SK-N-MC (cell line): ENCODE measurements around the gene AVPR2.

Source experiments
- DNase-seq: peaks from one replicate; pipeline ENCODE4 v3.0.0-alpha.2; 2011; ENCODE audit warnings: low read depth, low spot score
- H3K27ac ChIP-seq: fragments of 200-600 bp; sonication (generic); 2 replicates; pipeline ENCODE4 v1.5.1; 2016; ENCODE audit warnings: mixed run types
- H3K36me3 ChIP-seq: fragments of 200-600 bp; sonication (generic); 2 replicates; pipeline ENCODE4 v1.6.1; 2017; ENCODE audit warnings: antibody characterized with exemption, low read length, mixed read lengths; ENCODE audit not compliant: insufficient read depth
- H3K4me3 ChIP-seq: fragments of 200-600 bp; sonication (generic); 2 replicates; pipeline ENCODE4 v1.5.1; 2016
- H3K9ac ChIP-seq: fragments of 200-600 bp; sonication (generic); 2 replicates; pipeline ENCODE4 v1.8.0; 2017; ENCODE audit warnings: mixed run types, mixed read lengths; ENCODE audit not compliant: insufficient read length
- H3K9me3 ChIP-seq: fragments of 200-600 bp; sonication (generic); 2 replicates; pipeline ENCODE4 v1.6.1; 2017; ENCODE audit warnings: low read depth, mild to moderate bottlenecking, antibody characterized with exemption, low read length, moderate library complexity, mixed read lengths
- EZH2 ChIP-seq: fragments of 200-600 bp; sonication (generic); IDR thresholded peaks from one replicate; pipeline ENCODE4 v1.6.1; 2017; ENCODE audit warnings: antibody characterized with exemption
- FOXP2 ChIP-seq: optimal IDR thresholded peaks from 2 replicates; pipeline ENCODE3; 2011; ENCODE audit warnings: mild to moderate bottlenecking, moderate library complexity; ENCODE audit not compliant: insufficient read depth; ENCODE audit errors: extremely low read length, control extremely low read depth
- POLR2AphosphoS5 ChIP-seq: IDR thresholded peaks from 2 replicates; pipeline ENCODE4 v1.6.1; 2012; ENCODE audit warnings: mild to moderate bottlenecking, low read depth, low read length, borderline replicate concordance

AVPR2 gene

DNA sequence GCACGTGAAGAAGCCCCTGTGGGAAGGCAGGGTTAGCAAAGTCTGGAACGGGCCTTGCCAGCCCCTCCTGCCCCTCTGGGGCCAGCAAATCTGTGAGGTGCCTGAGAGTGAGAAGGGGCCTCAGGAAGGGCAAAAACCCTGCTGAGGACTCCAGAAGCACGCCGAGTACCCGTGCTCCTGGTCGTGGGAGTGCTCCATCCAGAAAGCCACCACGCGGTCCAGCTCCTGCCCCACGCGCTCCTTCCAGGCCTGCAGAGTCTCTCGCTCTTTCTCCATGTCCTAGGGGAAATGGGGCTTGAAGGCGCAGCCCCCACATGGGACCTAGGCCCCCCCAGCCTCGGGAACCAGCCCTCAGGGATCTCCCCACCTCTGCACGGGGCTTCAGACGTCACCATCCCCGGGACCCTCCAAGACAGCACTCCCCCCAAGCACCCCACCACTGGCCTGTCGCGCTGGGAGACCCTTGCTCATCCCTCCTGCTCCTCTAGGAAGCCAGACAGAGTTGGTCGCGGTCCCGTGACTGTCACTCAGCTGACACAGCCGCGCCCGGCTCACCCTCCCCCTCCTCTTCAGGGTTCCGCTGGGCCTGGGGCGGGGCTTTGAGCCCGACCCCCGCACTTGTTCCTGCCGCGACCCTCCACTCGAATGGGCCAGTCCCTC is 39.8 kb downstream of the AVPR2 start, which contains the start of gene RENBP:
TSS of gene RENBP (minus strand) at position 504 of the 660 bp plus-strand sequence. CDS start at position 471, 33 bp downstream.
- H3K9me3 ChIP-seq, result no peaks in the 10 kb centered on the region
- no peaks in the 10 kb centered on the region; the same call in 1 of the 2 replicates for H3K36me3 ChIP-seq
- no peak for DNase-seq
- 0 out of 2 replicates have a peak within 1 kb of the TSS, but pooled peaks have one; percentile 55 for H3K4me3 ChIP-seq
- no peak within 1 kb of the TSS for H3K27ac ChIP-seq
- no peak within 1 kb of the TSS for H3K9ac ChIP-seq
- no peak for TF ChIP-seq EZH2
- no peak for TF ChIP-seq FOXP2
- TF ChIP-seq POLR2AphosphoS5, result no peak

DNA sequence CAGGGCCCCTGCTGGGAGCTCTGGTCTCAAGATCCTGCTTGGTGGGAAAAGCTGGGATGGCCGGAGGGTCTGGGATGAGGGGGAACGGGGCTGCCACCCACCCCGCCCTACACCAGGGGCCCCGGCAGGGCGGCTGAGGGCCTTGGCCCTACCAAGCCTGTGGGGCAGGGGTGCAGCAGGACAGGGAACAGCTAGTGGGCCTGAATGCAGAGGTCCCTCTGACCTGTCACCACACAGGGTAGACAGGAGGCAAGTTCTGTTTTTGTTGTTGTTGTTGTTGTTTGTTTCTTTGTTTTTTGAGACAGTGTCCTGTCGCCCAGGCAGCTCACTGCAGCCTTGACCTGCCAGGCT is 40.3 kb downstream of the AVPR2 start:
- no peak overlapping the region for H3K4me3 ChIP-seq
- no peak overlapping the region for H3K9ac ChIP-seq
- H3K36me3 ChIP-seq, result peaks cover 3% of the 10 kb centered on the region; the same call in 1 of the 2 replicates
- no peaks in the 10 kb centered on the region for H3K9me3 ChIP-seq
- no peak for DNase-seq
- no peak overlapping the region for H3K27ac ChIP-seq
- no peak for TF ChIP-seq POLR2AphosphoS5
- no peak for TF ChIP-seq FOXP2
- no peak for TF ChIP-seq EZH2

DNA sequence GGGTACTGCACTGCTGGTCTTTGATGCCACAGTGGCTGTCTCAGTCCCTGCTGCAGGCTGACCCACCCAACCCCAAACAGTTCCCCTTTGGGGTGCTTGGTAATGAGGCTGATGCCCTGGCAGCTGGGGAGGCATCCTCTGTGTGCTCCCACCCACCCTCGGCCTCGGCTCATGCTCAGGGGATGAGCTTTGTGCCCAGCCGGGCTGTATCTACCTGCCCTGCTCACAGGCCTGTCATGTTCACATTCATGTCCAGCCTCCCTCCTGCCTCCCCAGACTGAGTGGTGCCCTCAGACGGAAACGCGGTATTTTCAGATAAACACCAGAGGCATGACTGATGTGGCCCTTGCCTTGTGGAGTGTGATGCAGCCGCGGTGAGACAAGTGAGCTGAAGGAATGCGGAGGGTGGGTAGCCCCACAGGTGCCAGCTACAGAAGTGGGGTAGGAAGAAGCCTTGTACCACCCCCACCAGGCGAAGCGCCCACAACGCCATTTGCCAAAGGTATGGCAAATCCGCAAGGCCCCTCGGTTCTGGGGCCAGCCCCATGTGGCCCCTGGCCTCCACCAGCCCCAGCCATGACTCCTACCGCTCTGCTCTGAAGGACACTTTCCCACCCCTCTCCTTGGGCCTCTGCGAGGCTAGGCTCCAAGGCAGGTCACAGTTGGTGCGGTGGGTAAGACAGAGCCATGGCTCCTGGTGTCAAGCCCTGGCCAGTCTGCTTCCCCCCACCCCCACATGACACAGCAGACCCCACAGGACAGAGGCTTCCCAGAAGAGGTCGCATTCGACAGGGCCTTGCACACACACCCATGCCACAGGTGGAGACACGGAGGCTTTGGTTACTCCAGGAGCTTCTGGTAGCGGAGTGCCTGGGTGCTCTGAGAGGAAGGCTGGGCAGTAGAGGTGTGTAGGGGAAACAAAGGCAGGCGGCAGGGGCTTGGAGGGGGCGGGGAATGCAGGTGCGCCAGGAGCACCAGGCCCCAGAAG is 41.8 kb downstream of the AVPR2 start:
- Histone ChIP-seq H3K9ac (no peak overlapping the region), H3K9me3 (no peaks in the 10 kb centered on the region), H3K4me3 (no peak overlapping the region), H3K36me3 (peaks cover 18% of the 10 kb centered on the region), H3K27ac (no peak overlapping the region)
- DNase-seq, result no peak
- TF ChIP-seq EZH2, result no peak
- TF ChIP-seq POLR2AphosphoS5, result no peak
- TF ChIP-seq FOXP2, result no peak

GRCh38 chrX:153947009-153947769 is 42.7 kb downstream of the AVPR2 start:
- no peak for DNase-seq
- H3K36me3 ChIP-seq, result peaks cover 27% of the 10 kb centered on the region
- TF ChIP-seq FOXP2, result no peak
- no peak overlapping the region for H3K4me3 ChIP-seq
- H3K27ac ChIP-seq, result peak overlapping the region; percentile 63
- no peak overlapping the region for H3K9ac ChIP-seq
- no peaks in the 10 kb centered on the region for H3K9me3 ChIP-seq

GRCh38 chrX:153948002-153948466 is 43.6 kb downstream of the AVPR2 start:
- TF ChIP-seq POLR2AphosphoS5, result no peak
- no peak for TF ChIP-seq EZH2
- no peak for TF ChIP-seq FOXP2
- Histone ChIP-seq H3K9me3 (no peaks in the 10 kb centered on the region), H3K4me3 (no peak overlapping the region), H3K36me3 (peaks cover 36% of the 10 kb centered on the region), H3K9ac (no peak overlapping the region), H3K27ac (peak overlapping the region; percentile 63)
- no peak for DNase-seq

GRCh38 chrX:153948847-153949805 is 44.7 kb downstream of the AVPR2 start:
- Histone ChIP-seq H3K9ac (no peak overlapping the region), H3K36me3 (peaks cover 47% of the 10 kb centered on the region), H3K27ac (peak overlapping the region; percentile 63), H3K4me3 (no peak overlapping the region), H3K9me3 (no peaks in the 10 kb centered on the region)
- no peak for DNase-seq
- TF ChIP-seq EZH2 (no peak), FOXP2 (no peak), POLR2AphosphoS5 (no peak)

GRCh38 chrX:153950127-153950526 is 45.7 kb downstream of the AVPR2 start:
- Histone ChIP-seq H3K4me3 (no peak overlapping the region), H3K9ac (no peak overlapping the region), H3K9me3 (no peaks in the 10 kb centered on the region), H3K27ac (no peak overlapping the region), H3K36me3 (peaks cover 47% of the 10 kb centered on the region)
- no peak for DNase-seq
- TF ChIP-seq EZH2, result no peak
- no peak for TF ChIP-seq POLR2AphosphoS5
- no peak for TF ChIP-seq FOXP2
